ENCODE data around the gene NYAP2. TPM values are rescaled to one million over a fixed set of nuclear protein-coding genes. Genes with fewer than 3 reads are reported as not detected.

The NYAP2 gene
- total RNA-seq, 2 experiments from 2014 or later, result 0.09 TPM; not detected in 1

DNA sequence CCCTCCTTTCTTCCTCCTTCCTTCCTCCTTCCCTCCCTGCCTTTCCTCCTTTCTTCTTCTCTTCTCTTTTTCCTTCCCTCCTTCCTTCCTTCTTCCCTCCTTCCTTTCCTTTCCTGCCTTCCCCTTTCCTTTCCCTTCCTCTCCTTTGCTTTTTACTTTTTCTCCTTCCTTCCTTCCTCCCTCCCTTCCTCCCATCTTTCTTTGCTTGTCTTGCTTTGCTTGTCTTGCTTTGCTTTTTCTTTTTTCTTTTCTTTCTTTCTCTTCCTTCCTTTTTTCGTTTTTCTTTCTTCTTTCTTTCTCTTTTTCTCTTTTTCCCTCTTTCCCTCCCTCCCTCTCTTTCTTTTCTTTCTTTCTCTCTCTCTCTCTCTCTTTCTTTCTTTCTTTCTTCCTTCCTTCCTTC is 113.0 kb downstream of the NYAP2 start:
- H4K20me1 ChIP-seq (ENCODE audit: insufficient read depth, low read length), result no peaks in the 10 kb centered on the region
- ChIA-PET POLR2A (no interaction called here), CTCF (ENCODE audit: unreplicated experiment) (no interaction called here)
- H3K9me2 ChIP-seq (ENCODE audit: insufficient read depth, low read length), result no peaks in the 10 kb centered on the region
- no peak overlapping the region for H3K27ac ChIP-seq (ENCODE audit: low read depth, low read length, poor library complexity, severe bottlenecking)
- no peak overlapping the region for H3K4me3 ChIP-seq (ENCODE audit: low read depth, low read length, poor library complexity, severe bottlenecking)
- H3K4me1 ChIP-seq (ENCODE audit: insufficient read depth, low read length, poor library complexity, severe bottlenecking), result no peaks in the 10 kb centered on the region
- no peak overlapping the region for H2AFZ ChIP-seq (ENCODE audit: low read length)
- TF ChIP-seq CTCF (conservative IDR thresholded peaks at IDR 0.05; ENCODE audit: low read length) (no peak), EZH2phosphoT487 (IDR thresholded peaks at IDR 0.05; ENCODE audit: borderline replicate concordance, low read depth, low read length) (no peak)
- H3K79me2 ChIP-seq (ENCODE audit: insufficient read depth, low read depth, low read length), result no peaks in the 10 kb centered on the region
- DNase-seq (ENCODE audit: low spot score), result no peak
- H3K4me2 ChIP-seq (ENCODE audit: low read length), result no peak overlapping the region
- no peaks in the 10 kb centered on the region for H3K9me3 ChIP-seq (ENCODE audit: low read length)
- no peaks in the 10 kb centered on the region for H3K36me3 ChIP-seq (ENCODE audit: insufficient read depth, low read length)
- BruUV-seq (replicated peaks), result no TSS peak
- intact Hi-C loops (cut with micrococcal nuclease; ENCODE audit: unreplicated experiment), result no loop called here

GRCh38 chr2:225512876-225513540 is 113.5 kb downstream of the NYAP2 start:
- Histone ChIP-seq H3K9me3 (ENCODE audit: low read length) (no peaks in the 10 kb centered on the region), H3K79me2 (ENCODE audit: insufficient read depth, low read depth, low read length) (no peaks in the 10 kb centered on the region), H3K27ac (ENCODE audit: low read depth, low read length, poor library complexity, severe bottlenecking) (no peak overlapping the region), H3K9me2 (ENCODE audit: insufficient read depth, low read length) (no peaks in the 10 kb centered on the region), H4K20me1 (ENCODE audit: insufficient read depth, low read length) (no peaks in the 10 kb centered on the region), H3K4me2 (ENCODE audit: low read length) (no peak overlapping the region), H3K4me3 (ENCODE audit: low read depth, low read length, poor library complexity, severe bottlenecking) (no peak overlapping the region), H3K4me1 (ENCODE audit: insufficient read depth, low read length, poor library complexity, severe bottlenecking) (no peaks in the 10 kb centered on the region), H3K36me3 (ENCODE audit: insufficient read depth, low read length) (no peaks in the 10 kb centered on the region), H2AFZ (ENCODE audit: low read length) (no peak overlapping the region)
- CTCF ChIA-PET (ENCODE audit: unreplicated experiment), result no interaction called here
- POLR2A ChIA-PET, result no interaction called here
- DNase-seq (ENCODE audit: low spot score), result no peak
- TF ChIP-seq CTCF (conservative IDR thresholded peaks at IDR 0.05; ENCODE audit: low read length), result no peak
- no peak for TF ChIP-seq EZH2phosphoT487 (IDR thresholded peaks at IDR 0.05; ENCODE audit: borderline replicate concordance, low read depth, low read length)
- no TSS peak for BruUV-seq (replicated peaks)
- intact Hi-C loops (cut with micrococcal nuclease; ENCODE audit: unreplicated experiment), result no loop called here

- no peak overlapping the region for H3K27ac ChIP-seq (ENCODE audit: low read depth, low read length, poor library complexity, severe bottlenecking)
- no peak overlapping the region for H3K4me2 ChIP-seq (ENCODE audit: low read length)
- no peak overlapping the region for H3K4me3 ChIP-seq (ENCODE audit: low read depth, low read length, poor library complexity, severe bottlenecking)
- no peak for TF ChIP-seq CTCF (conservative IDR thresholded peaks at IDR 0.05; ENCODE audit: low read length)
- TF ChIP-seq EZH2phosphoT487 (IDR thresholded peaks at IDR 0.05; ENCODE audit: borderline replicate concordance, low read depth, low read length), result no peak
- H3K79me2 ChIP-seq (ENCODE audit: insufficient read depth, low read depth, low read length), result no peaks in the 10 kb centered on the region
- H4K20me1 ChIP-seq (ENCODE audit: insufficient read depth, low read length), result no peaks in the 10 kb centered on the region
- no peaks in the 10 kb centered on the region for H3K9me3 ChIP-seq (ENCODE audit: low read length)
- no peaks in the 10 kb centered on the region for H3K36me3 ChIP-seq (ENCODE audit: insufficient read depth, low read length)
- intact Hi-C loops (cut with micrococcal nuclease; ENCODE audit: unreplicated experiment), result no loop called here
- BruUV-seq (replicated peaks), result no TSS peak
- no peak for DNase-seq (ENCODE audit: low spot score)
- POLR2A ChIA-PET, result interaction anchor here (0.6 kb wide), 1 partner anchor 61 kb away, joined by 3 read pairs; no protein-coding TSS in a partner anchor
- H3K9me2 ChIP-seq (ENCODE audit: insufficient read depth, low read length), result no peaks in the 10 kb centered on the region
- CTCF ChIA-PET (ENCODE audit: unreplicated experiment), result no interaction called here
- H3K4me1 ChIP-seq (ENCODE audit: insufficient read depth, low read length, poor library complexity, severe bottlenecking), result no peaks in the 10 kb centered on the region
- H2AFZ ChIP-seq (ENCODE audit: low read length), result no peak overlapping the region
Measured at GRCh38 chr2:225515033-225515432, 115.5 kb downstream of the NYAP2 start.

Data from OCI-LY7 (cell line).